Stimulated activated CD4-positive, alpha-beta T cell treated with anti-CD3 and anti-CD28 coated beads, TNF-alpha, amount 100 ng/mL, for 48 hours (primary cell): ENCODE data around the gene ST13.
"Not testable (repeated sequence)": the region's sequence is repeated elsewhere in the genome, so short reads cannot be mapped to it uniquely, and the experiment has no call there.

ENCODE experiments used
- DNase-seq, 3 donors: peaks; one replicate each; pipeline ENCODE4 v3.0.0-alpha.2; 2020; ENCODE audit warnings: low read depth in 3 of 3

ST13 gene

DNA sequence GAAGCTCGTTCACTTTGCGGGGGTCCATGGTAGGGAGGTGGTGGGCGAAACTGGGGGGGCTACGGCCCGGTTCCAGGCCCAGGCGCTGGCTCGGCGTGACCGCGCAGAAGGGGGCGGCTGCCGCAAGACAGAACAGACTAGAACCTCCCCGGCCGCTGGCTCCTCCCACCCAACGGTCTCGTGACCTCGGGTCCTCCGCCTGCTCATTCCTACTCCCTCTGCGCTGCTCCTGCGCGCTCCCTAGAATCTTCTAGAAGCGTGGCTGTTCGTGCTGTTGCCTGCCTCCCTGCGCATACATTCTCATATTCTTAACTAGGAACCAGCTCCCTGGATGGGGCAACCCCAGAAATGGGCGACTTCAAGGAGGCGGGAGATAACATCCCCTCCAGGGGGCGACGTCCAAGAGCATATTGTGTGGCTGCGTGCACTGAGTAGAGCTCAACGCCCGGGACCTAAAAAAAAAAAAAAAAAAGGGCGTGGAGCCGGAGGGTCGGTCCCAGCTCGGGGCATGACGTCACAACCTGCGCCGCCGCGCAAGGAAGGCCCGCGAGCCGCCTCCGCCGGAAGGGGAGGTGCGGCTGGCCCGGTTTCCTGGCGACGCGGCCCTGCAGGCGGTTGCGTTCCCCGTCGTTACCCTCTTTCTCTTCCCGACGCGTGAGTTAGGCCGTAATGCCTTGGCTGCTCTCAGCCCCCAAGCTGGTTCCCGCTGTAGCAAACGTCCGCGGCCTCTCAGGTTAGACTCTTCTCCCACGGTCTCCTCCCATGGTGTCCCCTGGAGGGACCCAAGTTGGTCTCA lies at the start of gene ST13, which contains the start of gene XPNPEP3:
TSS of gene ST13 (minus strand) at position 127 of the 796 bp plus-strand sequence. CDS start at position 28, 99 bp downstream.
TSS of gene XPNPEP3 (plus strand) at position 636 of the 796 bp plus-strand sequence. CDS start at position 670, 34 bp downstream.
- DNase-seq: peak; percentile 91 to 95 (median 93)

DNA sequence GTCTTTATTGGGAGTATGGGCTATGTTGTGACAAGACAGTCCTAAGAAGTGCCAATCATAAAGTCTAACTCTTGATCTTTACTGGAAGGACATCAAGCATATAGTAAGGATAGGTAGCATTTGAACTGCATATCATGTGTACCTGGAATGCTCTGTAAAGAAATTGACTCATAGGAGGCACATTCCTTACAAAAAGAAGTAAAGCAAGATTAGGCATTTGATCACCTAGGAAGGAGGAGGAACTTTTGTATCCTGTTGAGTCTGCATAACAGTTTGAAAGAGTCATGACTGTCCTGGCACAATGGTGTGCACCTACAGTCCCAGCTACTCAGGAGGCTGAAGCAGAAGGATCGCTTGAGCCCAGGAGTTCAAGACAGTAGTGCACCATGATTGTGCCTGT lies 47.7 kb upstream of the ST13 start:
- no peak for DNase-seq

DNA sequence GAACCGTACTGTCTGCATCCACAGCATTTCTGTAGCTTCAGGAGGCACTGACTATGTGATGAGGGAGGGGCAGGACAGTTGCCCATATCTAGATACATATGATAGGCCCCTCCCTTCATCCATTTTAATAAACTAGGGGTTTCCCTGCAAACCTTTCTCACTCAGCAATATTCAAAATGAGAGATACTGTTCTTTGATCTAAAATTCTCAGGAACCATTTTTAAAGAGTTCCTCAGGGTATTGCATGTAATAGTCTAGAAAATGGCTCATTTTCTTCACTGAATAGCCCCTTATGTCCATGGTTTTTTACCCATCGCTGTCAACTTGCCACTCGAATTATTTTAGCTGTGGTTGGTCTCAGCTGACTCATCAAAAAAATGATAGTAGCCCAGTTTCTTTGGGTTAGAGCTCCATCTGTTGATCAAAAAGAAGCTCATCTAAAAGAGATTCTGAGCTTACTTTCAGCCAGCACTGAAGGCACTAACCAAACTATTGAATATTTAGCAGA lies 42.5 kb upstream of the ST13 start:
- peak; percentile 2 to 13 (median 2) for DNase-seq

DNA sequence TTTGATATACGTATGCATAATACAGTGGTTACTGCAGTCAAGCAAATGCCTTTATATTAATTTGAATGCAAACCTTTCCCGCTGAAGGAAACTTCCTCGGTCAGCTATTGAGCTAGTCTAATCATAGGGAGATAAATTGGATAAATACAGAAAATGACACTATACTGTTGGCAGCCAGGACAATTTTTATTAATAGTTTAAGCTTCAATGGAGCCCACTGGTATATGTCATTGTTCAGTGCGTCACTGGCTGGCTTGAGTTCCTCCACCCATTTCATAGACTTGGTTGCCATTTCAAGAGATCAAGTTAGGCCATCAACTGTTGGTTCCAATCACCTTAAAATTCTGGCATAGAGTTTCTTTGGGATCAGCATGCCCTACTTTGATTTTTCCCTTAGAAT lies 38.0 kb upstream of the ST13 start:
- no peak for DNase-seq

DNA sequence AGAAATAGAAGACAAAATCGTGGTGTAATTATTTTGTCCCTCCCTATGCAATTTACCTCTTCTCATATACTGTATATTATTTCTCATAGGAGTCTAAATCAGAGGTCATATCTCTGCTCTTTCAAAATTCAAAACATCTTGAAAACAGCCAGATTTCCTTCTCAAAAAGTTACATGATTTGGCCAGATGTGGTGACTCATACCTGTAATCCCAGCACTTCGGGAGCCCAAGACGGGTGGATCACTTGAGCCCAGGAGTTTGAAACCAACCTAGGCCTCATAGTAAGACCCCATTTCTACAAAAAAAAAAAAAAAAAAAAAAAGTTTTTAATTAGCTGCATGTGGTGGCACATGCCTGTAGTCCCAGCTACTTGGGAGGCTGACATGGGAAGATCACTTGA lies 34.4 kb upstream of the ST13 start:
- no peak for DNase-seq

DNA sequence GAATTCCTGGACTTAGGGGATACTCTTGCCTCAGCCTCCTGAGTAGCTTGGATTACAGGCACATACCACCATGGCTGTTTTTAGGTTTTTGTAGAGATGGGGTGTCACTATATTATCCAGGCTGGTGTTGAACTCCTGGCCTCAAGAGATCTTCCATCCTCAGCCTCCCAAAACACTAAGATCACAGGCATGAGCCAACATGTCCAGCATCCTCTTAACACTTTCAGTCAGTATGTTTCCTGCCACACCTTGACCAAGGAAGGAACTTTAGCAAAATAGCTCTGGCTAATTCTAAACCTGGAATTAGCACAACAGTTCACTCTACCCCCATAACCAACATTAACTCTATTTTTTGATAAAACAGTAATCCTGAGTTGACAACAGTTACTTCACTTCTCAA lies 32.7 kb upstream of the ST13 start:
- DNase-seq: no peak

DNA sequence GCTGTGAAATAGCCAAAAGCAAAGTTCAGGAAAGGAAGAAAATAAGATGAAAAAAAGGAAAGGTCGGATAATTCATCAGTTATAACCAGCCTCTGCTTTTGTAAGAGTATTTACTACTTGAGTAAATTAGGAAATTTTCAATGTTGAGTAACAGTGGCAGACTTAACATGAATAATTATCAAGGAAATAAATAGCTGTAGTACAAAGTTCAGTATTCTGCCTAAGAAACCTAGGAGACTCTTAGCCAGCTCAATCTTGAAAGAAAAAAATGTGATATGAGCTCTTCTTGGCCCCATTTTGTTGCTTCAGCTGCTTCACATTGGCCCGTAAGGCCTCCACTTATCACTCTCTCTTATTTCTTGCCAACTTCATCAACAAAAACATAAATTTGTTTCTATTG lies 22.5 kb upstream of the ST13 start:
- DNase-seq: no peak

DNA sequence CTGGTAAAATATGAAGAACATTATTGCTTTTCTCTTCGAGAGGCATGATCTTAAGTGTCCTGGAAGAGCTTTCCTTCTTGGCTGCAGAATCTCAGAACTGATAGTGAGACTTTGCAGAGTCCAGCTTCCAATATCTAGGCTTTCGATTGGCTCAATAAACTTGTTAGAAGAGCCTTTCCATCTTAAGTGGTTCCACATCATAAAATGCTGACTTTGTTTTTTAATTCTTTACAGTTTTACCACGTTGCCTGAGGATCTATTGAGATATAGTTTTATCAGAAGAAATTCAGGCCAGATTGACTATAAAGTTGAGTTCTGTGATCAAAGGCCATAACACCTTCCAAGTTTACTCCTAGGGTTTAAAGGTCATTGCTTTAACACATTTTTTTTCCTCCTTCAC lies 21.0 kb upstream of the ST13 start:
- no peak for DNase-seq

DNA sequence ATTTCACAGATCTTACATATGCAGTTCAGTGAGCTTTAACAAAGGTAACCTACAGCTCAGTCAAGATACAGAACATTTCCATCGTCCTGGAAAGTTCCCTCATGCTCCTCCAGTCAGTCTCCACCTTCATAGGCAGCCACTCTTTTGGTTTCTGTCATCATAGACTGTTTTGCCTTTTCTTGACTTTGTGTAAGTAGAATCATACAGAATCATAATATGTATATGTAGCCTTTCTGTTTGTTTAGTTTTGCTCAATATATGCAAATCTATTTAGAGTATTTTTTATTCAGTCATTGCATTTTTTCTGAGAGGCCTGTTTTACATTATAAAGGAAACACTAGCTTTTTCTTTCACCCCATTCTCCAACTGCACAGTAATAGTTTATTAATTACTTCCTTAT lies 20.5 kb upstream of the ST13 start:
- DNase-seq: no peak

DNA sequence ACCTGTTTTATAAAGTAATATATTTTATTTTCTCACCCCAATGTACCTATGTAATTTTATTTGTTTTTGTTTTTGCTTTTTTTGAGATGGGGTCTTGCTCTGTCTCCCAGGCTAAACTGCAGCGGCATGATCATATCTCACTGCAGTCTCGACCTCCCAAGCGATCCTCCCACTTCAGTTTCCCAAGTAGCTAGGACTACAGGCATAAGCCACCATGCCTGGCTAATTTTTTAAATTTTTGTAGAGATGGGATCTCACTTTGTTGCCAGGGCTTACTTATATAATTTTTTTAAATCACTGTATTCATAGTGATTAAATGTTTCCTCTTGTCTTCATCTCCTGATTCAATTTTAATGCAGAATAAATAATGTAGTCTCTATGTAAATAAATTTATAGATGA lies 18.7 kb upstream of the ST13 start:
- no peak for DNase-seq

DNA sequence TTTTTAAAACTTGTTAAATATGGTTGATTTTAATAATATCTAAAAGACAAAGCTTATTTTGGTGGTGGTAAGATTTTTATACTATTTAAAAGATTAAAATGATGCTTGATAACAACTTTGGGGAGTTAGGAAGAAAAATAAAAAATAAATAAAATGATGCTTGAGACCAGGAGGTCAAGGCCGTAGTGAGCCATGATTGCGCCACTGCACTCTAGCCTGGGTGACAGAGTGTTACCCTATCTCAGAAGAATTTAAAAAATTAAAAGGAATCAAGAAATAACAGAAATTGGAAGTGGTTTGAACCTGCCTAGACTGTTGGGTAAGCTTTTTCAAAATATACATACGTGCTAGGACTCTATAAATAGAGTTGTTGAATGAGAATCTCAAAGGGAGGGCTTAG lies 17.6 kb upstream of the ST13 start:
- DNase-seq: no peak

DNA sequence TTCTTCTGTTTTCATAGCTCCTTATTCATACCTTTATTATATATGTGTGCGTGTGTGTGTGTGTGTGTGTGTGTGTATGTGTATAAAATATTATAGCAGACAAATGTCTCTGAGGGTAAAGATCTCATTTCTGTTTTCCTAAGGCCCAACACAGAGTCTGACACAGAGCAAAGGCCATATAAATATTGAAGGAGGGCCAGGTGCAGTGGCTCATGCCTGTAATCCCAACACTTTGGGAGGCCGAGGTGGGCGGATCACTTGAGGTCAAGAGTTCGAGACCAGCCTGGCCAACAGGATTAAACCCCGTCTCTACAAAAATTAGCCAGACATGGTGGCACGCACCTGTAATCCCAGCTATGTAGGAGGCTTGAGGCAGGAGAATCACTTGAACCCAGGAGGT lies 11.9 kb upstream of the ST13 start:
- not testable (repeated sequence) for DNase-seq

DNA sequence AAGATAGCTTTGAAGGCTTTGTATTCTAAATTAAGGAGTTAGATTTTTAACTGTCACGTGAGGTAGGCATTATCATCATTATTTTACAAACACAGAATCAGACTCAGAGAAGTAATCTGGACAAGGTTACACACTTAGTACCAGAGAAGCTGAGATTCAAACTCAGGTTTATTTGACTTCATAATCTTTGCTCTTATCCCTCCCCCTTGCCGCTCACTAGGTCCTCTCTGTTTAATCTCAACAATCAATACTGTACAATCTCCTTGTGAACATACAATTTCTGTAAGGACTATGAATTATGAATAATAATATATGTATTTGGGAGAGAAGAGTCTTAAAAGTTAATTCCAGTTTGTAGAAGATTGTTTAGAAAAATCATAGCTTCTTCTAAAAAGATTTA lies 10.7 kb upstream of the ST13 start:
- DNase-seq: no peak

DNA sequence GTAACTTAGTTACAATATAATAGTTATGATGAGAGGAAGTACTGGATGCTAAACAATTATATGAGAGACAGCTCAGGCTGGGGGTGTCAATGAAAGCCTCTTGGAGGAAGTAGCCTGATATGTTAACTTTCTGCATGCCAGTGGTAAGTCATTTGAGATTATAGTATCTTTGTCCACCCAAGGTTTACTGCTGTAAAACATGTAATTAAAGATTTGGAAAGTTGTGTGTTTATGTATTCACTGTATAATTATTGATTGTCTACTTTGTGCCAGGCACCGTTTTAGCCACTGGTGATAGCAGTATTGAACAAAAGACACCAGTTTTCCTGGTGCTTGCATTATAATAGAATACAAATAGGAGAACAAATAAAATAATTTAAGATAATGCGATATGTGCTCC lies 6.1 kb upstream of the ST13 start:
- no peak for DNase-seq

DNA sequence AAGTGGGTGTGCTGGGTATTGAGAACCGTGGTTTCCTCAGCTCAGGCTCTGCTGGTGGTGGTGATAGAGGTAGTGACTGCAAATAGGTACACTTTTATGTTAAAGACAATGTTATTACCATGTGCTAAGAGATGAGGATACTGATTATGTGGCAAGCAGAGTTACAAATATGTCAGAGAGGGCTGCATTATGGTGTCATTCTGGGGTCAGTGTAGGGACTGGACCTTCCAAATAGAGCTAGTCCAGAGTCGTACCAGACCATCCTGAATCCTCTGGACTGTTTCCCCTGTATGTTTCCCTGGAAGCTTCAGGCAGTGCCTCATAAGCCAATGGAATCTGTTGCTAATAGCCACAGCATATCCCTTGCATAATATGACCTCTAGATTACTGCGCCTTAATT lies 5.6 kb upstream of the ST13 start, which contains the start of gene DNAJB7:
TSS of gene DNAJB7 (minus strand) at position 101 of the 400 bp plus-strand sequence. CDS start 119 bp downstream, outside the sequence.
- no peak for DNase-seq

DNA sequence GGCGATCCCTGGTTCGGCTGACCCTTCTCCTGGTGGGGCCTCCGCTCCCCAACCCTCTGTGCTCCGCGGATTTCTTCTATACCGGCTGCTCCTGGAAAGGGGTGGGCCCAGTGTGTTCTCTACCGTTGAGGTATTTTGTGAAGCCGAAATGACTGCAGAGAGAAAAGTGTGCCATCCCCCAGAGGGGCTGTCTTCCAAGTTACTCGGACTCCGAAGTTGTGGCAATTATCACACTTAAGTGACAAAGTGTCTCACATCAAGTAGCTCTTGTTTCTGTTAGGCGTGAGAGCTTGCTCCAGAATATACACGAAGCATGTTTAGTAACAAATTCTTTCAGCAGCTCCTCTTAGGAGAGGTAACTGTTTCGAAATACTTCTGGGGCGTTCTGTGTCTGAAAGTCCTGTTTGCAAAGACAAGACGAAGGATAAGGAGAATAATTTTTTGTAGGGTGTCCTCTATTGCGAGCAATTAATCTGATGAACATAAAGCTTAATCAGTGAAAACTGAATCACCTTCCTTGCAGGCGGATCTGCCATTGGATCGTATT lies 943 bp upstream of the ST13 start:
- no peak for DNase-seq

DNA sequence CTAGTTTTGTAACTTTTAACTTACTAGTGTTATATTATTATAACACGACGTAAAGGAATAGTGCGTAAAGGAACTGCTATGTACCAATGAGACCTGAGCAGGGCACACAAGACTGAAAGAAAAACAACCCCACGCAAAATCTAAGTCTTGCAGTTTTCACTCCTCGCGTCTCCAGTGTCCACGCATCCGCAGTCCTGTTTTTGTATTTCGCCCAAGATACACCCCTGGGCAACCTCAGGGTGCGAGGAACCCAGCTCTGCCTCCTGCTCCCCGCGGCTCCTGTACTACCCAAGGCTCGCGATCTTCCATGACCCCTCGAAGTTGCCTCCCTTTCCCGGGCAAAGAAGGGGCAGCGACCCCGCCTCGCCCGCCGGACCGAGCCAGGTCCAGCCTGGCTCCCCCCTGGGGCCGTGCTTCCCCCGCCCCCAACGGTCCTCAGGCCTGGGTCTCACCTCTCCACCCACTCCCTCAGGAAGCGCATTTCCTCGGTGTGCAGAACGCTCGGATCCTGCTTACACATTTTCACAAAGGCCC lies 393 bp downstream of the ST13 start:
- peak in 1 of 3 donors; percentile 24 for DNase-seq

DNA sequence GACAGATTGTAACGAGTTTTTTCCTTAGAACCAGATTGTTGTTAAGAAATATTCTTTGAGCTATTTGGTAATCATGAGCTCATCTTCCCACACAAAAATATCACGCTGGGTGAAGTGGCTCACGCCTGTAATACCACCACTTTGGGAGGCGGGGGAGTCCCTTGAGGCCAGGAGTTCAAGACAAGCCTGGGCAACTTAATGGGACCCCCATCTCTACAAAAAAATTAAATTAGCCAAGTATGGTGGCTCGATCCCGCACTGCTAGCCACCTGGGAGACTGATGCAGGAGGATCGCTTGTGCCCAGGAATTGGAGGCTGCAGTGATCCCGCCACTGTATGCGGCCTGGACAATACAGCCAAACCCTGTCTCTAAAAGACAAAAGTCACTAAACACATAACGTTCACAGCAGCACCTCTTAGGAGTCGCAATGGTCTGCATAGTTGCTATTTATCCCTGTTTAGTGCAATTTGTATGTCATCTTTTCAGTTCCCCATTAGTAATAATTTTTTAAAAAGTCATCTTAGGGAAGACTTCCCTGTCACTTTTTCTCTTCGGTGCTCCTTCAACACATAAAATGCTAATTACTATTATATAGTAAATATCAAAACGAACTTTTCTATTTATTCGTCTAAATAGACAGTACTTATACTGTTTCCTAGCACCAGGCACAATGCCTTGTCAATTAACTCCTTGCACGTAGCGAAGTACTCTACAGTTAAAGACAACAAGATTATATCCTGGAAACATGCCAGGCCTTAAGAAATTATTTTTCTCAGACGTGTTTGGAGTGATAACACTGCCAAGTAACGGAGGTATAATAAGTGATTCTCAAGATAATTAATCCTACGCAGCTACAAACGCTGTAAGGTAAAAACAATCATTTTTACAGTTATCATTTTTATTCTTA lies 1.1 kb downstream of the ST13 start:
- DNase-seq: peak in 1 of 3 donors; percentile 1

DNA sequence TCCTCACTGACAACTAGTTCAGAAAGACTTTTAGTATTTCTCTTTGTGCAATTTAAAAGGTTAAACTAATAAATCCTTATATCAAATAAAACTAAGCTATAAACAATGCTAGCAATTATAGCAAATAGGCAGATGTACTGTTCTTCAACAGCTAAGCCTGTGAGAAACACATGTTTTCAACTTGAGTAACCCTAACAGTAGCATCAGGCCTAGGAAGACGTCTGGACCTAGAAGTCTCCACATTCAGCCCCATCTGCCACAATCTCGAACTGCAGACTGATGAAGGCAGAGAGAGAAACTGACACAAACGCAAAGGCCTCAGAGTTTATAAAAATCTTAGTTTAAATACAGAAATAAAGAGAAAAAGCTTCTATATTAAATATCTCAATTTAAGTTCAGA lies 2.5 kb downstream of the ST13 start:
- DNase-seq: no peak

DNA sequence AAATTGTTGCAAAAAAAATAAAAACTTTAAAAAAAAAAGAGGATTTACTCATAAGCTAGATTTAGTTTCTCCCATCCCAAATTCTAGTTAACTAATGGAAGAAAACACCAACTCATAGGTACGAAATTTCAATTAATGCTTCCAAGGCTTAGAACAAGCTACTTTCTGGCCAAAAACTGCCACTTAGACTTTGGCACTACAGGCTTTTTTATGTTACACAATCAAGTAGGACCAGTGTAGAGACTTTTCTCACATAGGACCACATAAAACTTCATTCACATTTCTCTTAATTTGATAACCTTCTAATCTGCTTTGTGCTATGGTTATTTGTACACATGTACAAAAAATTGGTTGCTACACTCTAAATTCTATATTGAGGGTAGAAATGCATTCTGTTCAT lies 3.1 kb downstream of the ST13 start:
- DNase-seq: no peak

DNA sequence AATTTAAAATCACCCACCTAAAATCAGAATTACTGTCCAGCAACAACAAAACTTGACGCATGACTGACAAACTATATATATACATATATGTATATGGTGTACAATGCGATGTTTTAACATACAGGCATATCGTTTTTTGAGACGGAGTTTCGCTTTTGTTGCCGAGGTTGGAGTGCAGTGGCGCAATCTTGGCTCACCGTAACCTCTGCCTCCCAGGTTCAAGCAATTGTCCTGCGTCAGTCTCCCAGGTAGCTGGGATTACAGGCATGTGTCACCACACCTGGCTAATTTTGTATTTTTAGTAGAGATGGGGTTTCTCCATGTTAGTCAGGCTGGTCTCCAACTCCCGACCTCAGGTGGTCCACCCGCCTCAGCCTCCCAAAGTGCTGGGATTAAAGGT lies 10.6 kb downstream of the ST13 start:
- not testable (repeated sequence) for DNase-seq

DNA sequence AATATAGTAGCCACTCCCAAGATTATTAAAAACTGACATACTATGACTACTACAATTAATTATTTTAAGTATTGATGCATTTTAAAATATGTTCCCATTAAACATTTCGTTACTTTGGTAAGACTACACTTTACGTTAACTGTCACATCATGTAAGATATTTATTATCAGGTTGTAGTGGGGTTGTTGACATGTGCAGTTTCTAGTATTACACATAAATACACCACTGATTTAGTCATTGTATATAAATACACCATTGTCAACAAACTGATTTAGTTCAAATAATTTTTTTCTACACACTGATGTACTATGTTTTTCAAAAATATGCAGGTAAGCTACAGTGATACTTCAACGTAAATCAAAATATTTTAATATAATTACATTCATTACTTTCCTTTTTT lies 11.5 kb downstream of the ST13 start:
- no peak for DNase-seq
